Activated T-helper 2 cell treated with anti-CD3 and anti-CD28 coated beads, Interferon-gamma antibody, Interleukin-2, Interleukin-4, amounts not matched to agents 10 μg/mL and 5 μg/mL and 100 μg/mL, durations not matched to agents 14 hours and 24 hours and 36 hours (primary cell): ENCODE results near the gene PDLIM7. TPM values are rescaled to one million over a fixed set of nuclear protein-coding genes. Genes with fewer than 3 reads are reported as not detected.

Source experiments
- DNase-seq: peaks from one replicate; pipeline ENCODE4 v3.0.0; 2021; ENCODE audit warnings: low spot score
- H3K27ac Mint-ChIP-seq: one replicate; pipeline ENCODE4 v1.8.0; 2021; ENCODE audit warnings: mixed read lengths
- H3K27me3 Mint-ChIP-seq: one replicate; pipeline ENCODE4 v1.8.0; 2021; ENCODE audit warnings: low read depth, mixed read lengths
- H3K36me3 Mint-ChIP-seq: one replicate; pipeline ENCODE4 v1.8.0; 2021; ENCODE audit warnings: low read depth, mixed read lengths
- H3K4me1 Mint-ChIP-seq: one replicate; pipeline ENCODE4 v1.8.0; 2021; ENCODE audit warnings: low read depth, mixed read lengths
- H3K4me3 Mint-ChIP-seq: one replicate; pipeline ENCODE4 v1.8.0; 2021; ENCODE audit warnings: low read depth, mild to moderate bottlenecking, moderate library complexity, mixed read lengths
- H3K9me3 Mint-ChIP-seq: one replicate; pipeline ENCODE4 v1.8.0; 2021; ENCODE audit warnings: mixed read lengths
- intact Hi-C: fragments of 100-400 bp; cut with micrococcal nuclease; formaldehyde crosslinking; loops from one replicate; pipeline ENCODE4 v1.15.1; 2023
- total RNA-seq: library from RNA; stranded (reverse); gene quantifications from 2 replicates; pipeline ENCODE4 v1.2.3, GENCODE V29; 2022

The PDLIM7 gene
- total RNA-seq, 1 donor from 2014 or later = 85.4 TPM

- intact Hi-C loops = no loop called here
- peaks cover 37% of the 10 kb centered on the region for H3K4me1 Mint-ChIP-seq
Measured at GRCh38 chr5:177440990-177441780, 56.2 kb downstream of the PDLIM7 start.

GRCh38 chr5:177440211-177440989 is 57.0 kb downstream of the PDLIM7 start:
- H3K27ac Mint-ChIP-seq = peak overlapping the region; percentile 59
- peaks cover 30% of the 10 kb centered on the region for H3K4me1 Mint-ChIP-seq
- no peaks in the 10 kb centered on the region for H3K9me3 Mint-ChIP-seq
- no peaks in the 10 kb centered on the region for H3K27me3 Mint-ChIP-seq
- intact Hi-C loops = no loop called here
- DNase-seq = no peak
- H3K36me3 Mint-ChIP-seq = peaks cover 65% of the 10 kb centered on the region
- H3K4me3 Mint-ChIP-seq = no peak overlapping the region

More at GRCh38 chr5:177440990-177441780, 56.2 kb downstream of the PDLIM7 start:
- peaks cover 59% of the 10 kb centered on the region for H3K36me3 Mint-ChIP-seq
- H3K4me3 Mint-ChIP-seq = no peak overlapping the region
- no peaks in the 10 kb centered on the region for H3K27me3 Mint-ChIP-seq
- no peak overlapping the region for H3K27ac Mint-ChIP-seq
- H3K9me3 Mint-ChIP-seq = no peaks in the 10 kb centered on the region
- no peak for DNase-seq

GRCh38 chr5:177439518-177440053 is 57.8 kb downstream of the PDLIM7 start:
- Mint-ChIP-seq H3K9me3 (no peaks in the 10 kb centered on the region), H3K4me3 (no peak overlapping the region), H3K4me1 (peaks cover 25% of the 10 kb centered on the region), H3K27me3 (no peaks in the 10 kb centered on the region), H3K27ac (peak overlapping the region; percentile 45), H3K36me3 (peaks cover 73% of the 10 kb centered on the region)
- intact Hi-C loops = no loop called here
- no peak for DNase-seq

- intact Hi-C loops = no loop called here
- peaks cover 82% of the 10 kb centered on the region for H3K36me3 Mint-ChIP-seq
- DNase-seq = no peak
Measured at GRCh38 chr5:177438468-177438867, 58.9 kb downstream of the PDLIM7 start.

GRCh38 chr5:177437623-177438022 is 59.8 kb downstream of the PDLIM7 start:
- Mint-ChIP-seq H3K4me1 (peaks cover 29% of the 10 kb centered on the region), H3K27me3 (no peaks in the 10 kb centered on the region), H3K36me3 (peaks cover 86% of the 10 kb centered on the region), H3K4me3 (no peak overlapping the region), H3K27ac (peak overlapping the region; percentile 12), H3K9me3 (no peaks in the 10 kb centered on the region)
- intact Hi-C loops = no loop called here
- no peak for DNase-seq

More at GRCh38 chr5:177438468-177438867, 58.9 kb downstream of the PDLIM7 start:
- no peak overlapping the region for H3K4me3 Mint-ChIP-seq
- H3K9me3 Mint-ChIP-seq = no peaks in the 10 kb centered on the region
- H3K4me1 Mint-ChIP-seq = peaks cover 24% of the 10 kb centered on the region
- H3K27me3 Mint-ChIP-seq = no peaks in the 10 kb centered on the region
- peak overlapping the region; percentile 26 for H3K27ac Mint-ChIP-seq

GRCh38 chr5:177435847-177436536 is 61.4 kb downstream of the PDLIM7 start:
- intact Hi-C loops = no loop called here
- DNase-seq = no peak
- Mint-ChIP-seq H3K27ac (no peak overlapping the region), H3K36me3 (peaks cover 86% of the 10 kb centered on the region), H3K27me3 (no peaks in the 10 kb centered on the region), H3K9me3 (no peaks in the 10 kb centered on the region), H3K4me1 (peaks cover 41% of the 10 kb centered on the region), H3K4me3 (no peak overlapping the region)

GRCh38 chr5:177434942-177435738 is 62.3 kb downstream of the PDLIM7 start:
- no peak overlapping the region for H3K27ac Mint-ChIP-seq
- no peak for DNase-seq
- no peaks in the 10 kb centered on the region for H3K27me3 Mint-ChIP-seq
- H3K4me1 Mint-ChIP-seq = peaks cover 46% of the 10 kb centered on the region
- H3K9me3 Mint-ChIP-seq = no peaks in the 10 kb centered on the region
- H3K36me3 Mint-ChIP-seq = peaks cover 89% of the 10 kb centered on the region
- H3K4me3 Mint-ChIP-seq = no peak overlapping the region
- intact Hi-C loops = loop anchor here (1.0 kb wide), 1 partner anchor 9 kb away; no protein-coding TSS in a partner anchor

GRCh38 chr5:177434437-177434836 is 63.0 kb downstream of the PDLIM7 start:
- Mint-ChIP-seq H3K4me1 (peaks cover 46% of the 10 kb centered on the region), H3K36me3 (peaks cover 89% of the 10 kb centered on the region), H3K27ac (peak overlapping the region; percentile 83), H3K9me3 (no peaks in the 10 kb centered on the region), H3K27me3 (no peaks in the 10 kb centered on the region), H3K4me3 (peak overlapping the region; percentile 51)
- no peak for DNase-seq
- intact Hi-C loops = loop anchor here (1.0 kb wide), 1 partner anchor 10 kb away; no protein-coding TSS in a partner anchor

- peak overlapping the region; percentile 83 for H3K27ac Mint-ChIP-seq
- no peak overlapping the region for H3K4me3 Mint-ChIP-seq
- H3K36me3 Mint-ChIP-seq = peaks cover 92% of the 10 kb centered on the region
- H3K9me3 Mint-ChIP-seq = no peaks in the 10 kb centered on the region
- peaks cover 53% of the 10 kb centered on the region for H3K4me1 Mint-ChIP-seq
- no peaks in the 10 kb centered on the region for H3K27me3 Mint-ChIP-seq
- intact Hi-C loops = loop anchor here (1.0 kb wide), 1 partner anchor 11 kb away; no protein-coding TSS in a partner anchor
- no peak for DNase-seq
Measured at GRCh38 chr5:177433658-177434217, 63.7 kb downstream of the PDLIM7 start.
